ENCODE data around the gene TXNL1.
A peak's percentile ranks its signal among the peaks of the same experiment; 100 is the strongest.
"Not testable (repeated sequence)": the region's sequence is repeated elsewhere in the genome, so short reads cannot be mapped to it uniquely, and the experiment has no call there.

The TXNL1 gene

GRCh38 chr18:56658261-56658660 lies 19.9 kb upstream of the TXNL1 start:
- H3K36me3 ChIP-seq (replicated peaks in 1 of 2; ENCODE audit: control insufficient read depth in 2 of 2, insufficient read depth in 2 of 2, low read length in 2 of 2): no peaks in the 10 kb centered on the region
- H4K8ac ChIP-seq (ENCODE audit: low read depth, low read length): no peak overlapping the region
- H2BK120ac ChIP-seq (ENCODE audit: low read depth, low read length): no peak overlapping the region
- H3K4ac ChIP-seq (ENCODE audit: low read length): no peak overlapping the region
- no peak overlapping the region for H2AFZ ChIP-seq (ENCODE audit: low read length)
- no peak overlapping the region for H4K91ac ChIP-seq (ENCODE audit: low read depth, low read length, poor library complexity)
- no peak overlapping the region for H2BK12ac ChIP-seq (ENCODE audit: low read length)
- peaks cover 2% of the 10 kb centered on the region for H3K79me1 ChIP-seq (ENCODE audit: low read depth, low read length)
- H3K18ac ChIP-seq (ENCODE audit: low read length): no peak overlapping the region
- H3K9ac ChIP-seq (ENCODE audit: low read depth, low read length, poor library complexity): no peak overlapping the region
- H3K27me3 ChIP-seq (ENCODE audit: control insufficient read depth in 3 of 3, insufficient read depth in 3 of 3, low read depth in 1 of 3, low read length in 3 of 3): no peaks in the 10 kb centered on the region
- no peak overlapping the region for H3K4me2 ChIP-seq (ENCODE audit: insufficient read depth, low read length, poor library complexity, severe bottlenecking)
- no peak for DNase-seq (ENCODE audit: low spot score)
- no peak overlapping the region for H3K14ac ChIP-seq (ENCODE audit: low read length)
- WGBS, 2 donors (ENCODE audit: extremely low coverage in 2 of 2, insufficient read length in 2 of 2, insufficient replicate concordance in 1 of 2): no CpG with 5 or more reads among the region's 2 CpGs
- no peaks in the 10 kb centered on the region for H3K4me1 ChIP-seq (ENCODE audit: control insufficient read depth in 2 of 2, insufficient read depth in 1 of 2, low read depth in 1 of 2, low read length in 2 of 2)
- no peak overlapping the region for H2BK15ac ChIP-seq (ENCODE audit: low read length)
- H3K27ac ChIP-seq (replicated peaks; ENCODE audit: low read length): no peak overlapping the region
- H3K23ac ChIP-seq (ENCODE audit: low read depth, low read length, poor library complexity): no peak overlapping the region
- peaks cover 0 to 2% of the 10 kb centered on the region in 2 donors for H3K9me3 ChIP-seq (replicated peaks in 1 of 2; ENCODE audit: control insufficient read depth in 2 of 2, insufficient read depth in 1 of 2, low read depth in 1 of 2, low read length in 2 of 2)
- no peak overlapping the region for H2BK5ac ChIP-seq (ENCODE audit: low read length)
- no peak overlapping the region for H2AK5ac ChIP-seq (ENCODE audit: low read depth, low read length)
- no peak overlapping the region for H3K4me3 ChIP-seq (ENCODE audit: low read length in 2 of 2)

DNA sequence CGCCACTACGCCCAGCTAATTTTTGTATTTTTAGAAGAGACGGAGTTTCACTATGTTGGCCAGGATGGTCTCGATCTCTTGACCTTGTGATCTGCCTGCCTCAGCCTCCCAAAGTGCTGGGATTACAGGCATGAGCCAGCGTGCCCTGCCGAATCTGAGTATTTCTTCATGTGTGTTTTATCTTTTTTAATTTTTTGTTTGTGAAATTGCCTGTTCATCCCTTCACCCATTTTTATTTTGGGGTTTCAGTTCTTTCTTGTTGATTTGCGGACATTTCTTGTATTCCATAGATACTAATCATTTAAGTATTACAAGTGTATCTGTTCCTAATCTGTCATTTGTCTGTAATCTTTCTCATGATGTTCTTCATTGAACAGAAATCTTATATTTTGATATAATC lies 15.9 kb upstream of the TXNL1 start:
- H3K4me2 ChIP-seq (ENCODE audit: insufficient read depth, low read length, poor library complexity, severe bottlenecking); H2BK120ac ChIP-seq (ENCODE audit: low read depth, low read length); H3K4me1 ChIP-seq (ENCODE audit: control insufficient read depth in 2 of 2, insufficient read depth in 1 of 2, low read depth in 1 of 2, low read length in 2 of 2); H3K23ac ChIP-seq (ENCODE audit: low read depth, low read length, poor library complexity); H2BK12ac ChIP-seq (ENCODE audit: low read length); H3K14ac ChIP-seq (ENCODE audit: low read length); H3K27ac ChIP-seq (replicated peaks; ENCODE audit: low read length); H3K9me3 ChIP-seq (replicated peaks in 1 of 2; ENCODE audit: control insufficient read depth in 2 of 2, insufficient read depth in 1 of 2, low read depth in 1 of 2, low read length in 2 of 2); H3K18ac ChIP-seq (ENCODE audit: low read length); H4K8ac ChIP-seq (ENCODE audit: low read depth, low read length); H2AFZ ChIP-seq (ENCODE audit: low read length); H2BK15ac ChIP-seq (ENCODE audit: low read length); DNase-seq (ENCODE audit: low spot score); H3K79me1 ChIP-seq (ENCODE audit: low read depth, low read length); H3K4me3 ChIP-seq (ENCODE audit: low read length in 2 of 2); H3K27me3 ChIP-seq (ENCODE audit: control insufficient read depth in 3 of 3, insufficient read depth in 3 of 3, low read depth in 1 of 3, low read length in 3 of 3); H4K91ac ChIP-seq (ENCODE audit: low read depth, low read length, poor library complexity); H2BK5ac ChIP-seq (ENCODE audit: low read length); H3K36me3 ChIP-seq (replicated peaks in 1 of 2; ENCODE audit: control insufficient read depth in 2 of 2, insufficient read depth in 2 of 2, low read length in 2 of 2); H3K9ac ChIP-seq (ENCODE audit: low read depth, low read length, poor library complexity); H2AK5ac ChIP-seq (ENCODE audit: low read depth, low read length); H3K4ac ChIP-seq (ENCODE audit: low read length): not testable (repeated sequence)
- no CpG with 5 or more reads among the region's 7 CpGs for WGBS, 2 donors (ENCODE audit: extremely low coverage in 2 of 2, insufficient read length in 2 of 2, insufficient replicate concordance in 1 of 2)

DNA sequence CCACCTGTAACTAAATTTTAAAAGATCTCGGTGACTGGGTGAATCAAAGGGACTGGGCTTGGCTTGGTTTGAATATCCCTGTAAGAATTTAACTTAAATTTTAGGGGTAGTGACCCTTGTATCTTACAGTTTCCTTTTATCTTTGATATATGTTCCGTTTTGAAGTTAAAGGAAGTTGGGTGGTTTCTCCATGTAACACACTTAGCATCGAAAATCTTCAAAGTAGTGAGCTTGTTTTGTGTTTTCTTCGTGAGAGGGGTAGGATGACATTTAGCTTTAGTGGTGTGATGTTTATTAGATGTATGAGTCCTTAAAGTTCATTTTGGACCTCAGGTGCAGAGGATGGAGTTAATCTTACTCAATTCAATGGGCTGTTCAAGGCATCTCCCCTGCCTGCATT lies 14.4 kb upstream of the TXNL1 start:
- peaks cover 0 to 2% of the 10 kb centered on the region in 2 donors for H3K9me3 ChIP-seq (replicated peaks in 1 of 2; ENCODE audit: control insufficient read depth in 2 of 2, insufficient read depth in 1 of 2, low read depth in 1 of 2, low read length in 2 of 2)
- peaks cover 10% of the 10 kb centered on the region for H3K79me1 ChIP-seq (ENCODE audit: low read depth, low read length)
- H3K4me3 ChIP-seq (ENCODE audit: low read length in 2 of 2): no peak overlapping the region
- WGBS, 2 donors (ENCODE audit: extremely low coverage in 2 of 2, insufficient read length in 2 of 2, insufficient replicate concordance in 1 of 2): no CpG with 5 or more reads among the region's 4 CpGs
- peaks cover 4 to 5% of the 10 kb centered on the region in 2 donors for H3K4me1 ChIP-seq (ENCODE audit: control insufficient read depth in 2 of 2, insufficient read depth in 1 of 2, low read depth in 1 of 2, low read length in 2 of 2)
- DNase-seq (ENCODE audit: low spot score): no peak
- no peak overlapping the region for H2AK5ac ChIP-seq (ENCODE audit: low read depth, low read length)
- no peak overlapping the region for H3K4me2 ChIP-seq (ENCODE audit: insufficient read depth, low read length, poor library complexity, severe bottlenecking)
- no peak overlapping the region for H4K8ac ChIP-seq (ENCODE audit: low read depth, low read length)
- no peak overlapping the region for H3K27ac ChIP-seq (replicated peaks; ENCODE audit: low read length)
- no peak overlapping the region for H2BK5ac ChIP-seq (ENCODE audit: low read length)
- H2BK15ac ChIP-seq (ENCODE audit: low read length): no peak overlapping the region
- H3K4ac ChIP-seq (ENCODE audit: low read length): no peak overlapping the region
- H3K36me3 ChIP-seq (replicated peaks in 1 of 2; ENCODE audit: control insufficient read depth in 2 of 2, insufficient read depth in 2 of 2, low read length in 2 of 2): no peaks in the 10 kb centered on the region
- H3K18ac ChIP-seq (ENCODE audit: low read length): no peak overlapping the region
- H3K14ac ChIP-seq (ENCODE audit: low read length): no peak overlapping the region
- no peak overlapping the region for H2BK120ac ChIP-seq (ENCODE audit: low read depth, low read length)
- no peak overlapping the region for H2BK12ac ChIP-seq (ENCODE audit: low read length)
- H3K27me3 ChIP-seq (ENCODE audit: control insufficient read depth in 3 of 3, insufficient read depth in 3 of 3, low read depth in 1 of 3, low read length in 3 of 3): no peaks in the 10 kb centered on the region
- no peak overlapping the region for H3K9ac ChIP-seq (ENCODE audit: low read depth, low read length, poor library complexity)
- H4K91ac ChIP-seq (ENCODE audit: low read depth, low read length, poor library complexity): no peak overlapping the region
- H3K23ac ChIP-seq (ENCODE audit: low read depth, low read length, poor library complexity): no peak overlapping the region
- no peak overlapping the region for H2AFZ ChIP-seq (ENCODE audit: low read length)

- Histone ChIP-seq H4K8ac (ENCODE audit: low read depth, low read length) (no peak overlapping the region), H3K27me3 (ENCODE audit: control insufficient read depth in 3 of 3, insufficient read depth in 3 of 3, low read depth in 1 of 3, low read length in 3 of 3) (no peaks in the 10 kb centered on the region), H3K4me1 (ENCODE audit: control insufficient read depth in 2 of 2, insufficient read depth in 1 of 2, low read depth in 1 of 2, low read length in 2 of 2) (peaks cover 4 to 5% of the 10 kb centered on the region in 2 donors), H3K14ac (ENCODE audit: low read length) (no peak overlapping the region), H2BK12ac (ENCODE audit: low read length) (no peak overlapping the region), H3K4ac (ENCODE audit: low read length) (no peak overlapping the region), H3K36me3 (replicated peaks in 1 of 2; ENCODE audit: control insufficient read depth in 2 of 2, insufficient read depth in 2 of 2, low read length in 2 of 2) (no peaks in the 10 kb centered on the region), H2AFZ (ENCODE audit: low read length) (peak overlapping the region; percentile 91), H2BK120ac (ENCODE audit: low read depth, low read length) (no peak overlapping the region), H3K4me3 (ENCODE audit: low read length in 2 of 2) (peak overlapping the region; percentile 73 to 91), H2BK5ac (ENCODE audit: low read length) (peak overlapping the region; percentile 75), H3K9me3 (replicated peaks in 1 of 2; ENCODE audit: control insufficient read depth in 2 of 2, insufficient read depth in 1 of 2, low read depth in 1 of 2, low read length in 2 of 2) (peaks cover 0 to 2% of the 10 kb centered on the region in 2 donors), H2AK5ac (ENCODE audit: low read depth, low read length) (no peak overlapping the region), H3K4me2 (ENCODE audit: insufficient read depth, low read length, poor library complexity, severe bottlenecking) (peak overlapping the region; percentile 86), H2BK15ac (ENCODE audit: low read length) (no peak overlapping the region), H3K9ac (ENCODE audit: low read depth, low read length, poor library complexity) (peak overlapping the region; percentile 95), H3K79me1 (ENCODE audit: low read depth, low read length) (peaks cover 10% of the 10 kb centered on the region), H3K23ac (ENCODE audit: low read depth, low read length, poor library complexity) (no peak overlapping the region), H3K18ac (ENCODE audit: low read length) (no peak overlapping the region), H3K27ac (replicated peaks; ENCODE audit: low read length) (peak overlapping the region; percentile 30), H4K91ac (ENCODE audit: low read depth, low read length, poor library complexity) (no peak overlapping the region)
- WGBS, 2 donors (ENCODE audit: extremely low coverage in 2 of 2, insufficient read length in 2 of 2, insufficient replicate concordance in 1 of 2): no CpG with 5 or more reads among the region's 5 CpGs
- DNase-seq (ENCODE audit: low spot score): no peak
These were observed 13.3 kb upstream of the TXNL1 start for GRCh38 chr18:56651771-56652092.
